ENCODE data around the gene LPO. TPM values are rescaled to one million over a fixed set of nuclear protein-coding genes. Genes with fewer than 3 reads are reported as not detected.

LPO gene
- under 1 TPM in 3 of 4 donors, not detected in 1; 0.06 to 0.29 (median 0.26) TPM for polyA plus RNA-seq (ENCODE audit: insufficient read length in 4 of 4)

- DNase-seq (ENCODE audit: low read depth in 4 of 4, low spot score in 3 of 4), result no peak
Measured at GRCh38 chr17:58238147-58238634, at the start of gene LPO. TSS of gene LPO (plus strand) at chr17:58238584. CDS start at chr17:58242980, 4,396 bp downstream.

GRCh38 chr17:58189436-58190146 is 48.8 kb upstream of the LPO start:
- no peak for DNase-seq (ENCODE audit: low read depth in 4 of 4, low spot score in 3 of 4)

- DNase-seq (ENCODE audit: low read depth in 4 of 4, low spot score in 3 of 4), result no peak
Measured at GRCh38 chr17:58191241-58191896, 47.0 kb upstream of the LPO start.

- no peak for DNase-seq (ENCODE audit: low read depth in 4 of 4, low spot score in 3 of 4)
Measured at GRCh38 chr17:58192612-58193011, 45.8 kb upstream of the LPO start, which contains the start of gene EPX. TSS of gene EPX (plus strand) at chr17:58192726. CDS start at chr17:58192847, 121 bp downstream.

- no peak for DNase-seq (ENCODE audit: low read depth in 4 of 4, low spot score in 3 of 4)
Measured at GRCh38 chr17:58193641-58194255, 44.6 kb upstream of the LPO start.

- DNase-seq (ENCODE audit: low read depth in 4 of 4, low spot score in 3 of 4), result no peak
Measured at GRCh38 chr17:58195518-58196123, 42.8 kb upstream of the LPO start.

- DNase-seq (ENCODE audit: low read depth in 4 of 4, low spot score in 3 of 4), result no peak
Measured at GRCh38 chr17:58196610-58197009, 41.8 kb upstream of the LPO start.

- DNase-seq (ENCODE audit: low read depth in 4 of 4, low spot score in 3 of 4), result peak in 1 of 4 donors; percentile 6
Measured at GRCh38 chr17:58200024-58200633, 38.3 kb upstream of the LPO start.

- no peak for DNase-seq (ENCODE audit: low read depth in 4 of 4, low spot score in 3 of 4)
Measured at GRCh38 chr17:58202859-58203258, 35.5 kb upstream of the LPO start.

GRCh38 chr17:58204796-58205195 is 33.6 kb upstream of the LPO start:
- DNase-seq (ENCODE audit: low read depth in 4 of 4, low spot score in 3 of 4), result no peak

- no peak for DNase-seq (ENCODE audit: low read depth in 4 of 4, low spot score in 3 of 4)
Measured at GRCh38 chr17:58205936-58206335, 32.4 kb upstream of the LPO start.

- DNase-seq (ENCODE audit: low read depth in 4 of 4, low spot score in 3 of 4), result no peak
Measured at GRCh38 chr17:58207451-58207850, 30.9 kb upstream of the LPO start.

GRCh38 chr17:58208344-58208743 is 30.0 kb upstream of the LPO start:
- no peak for DNase-seq (ENCODE audit: low read depth in 4 of 4, low spot score in 3 of 4)

- no peak for DNase-seq (ENCODE audit: low read depth in 4 of 4, low spot score in 3 of 4)
Measured at GRCh38 chr17:58210922-58211321, 27.5 kb upstream of the LPO start.

GRCh38 chr17:58215685-58216084 is 22.7 kb upstream of the LPO start:
- no peak for DNase-seq (ENCODE audit: low read depth in 4 of 4, low spot score in 3 of 4)

GRCh38 chr17:58217766-58218165 is 20.6 kb upstream of the LPO start:
- no peak for DNase-seq (ENCODE audit: low read depth in 4 of 4, low spot score in 3 of 4)

- peak; percentile 85 to 89 (median 88) for DNase-seq (ENCODE audit: low read depth in 4 of 4, low spot score in 3 of 4)
Measured at GRCh38 chr17:58219007-58219788, 19.2 kb upstream of the LPO start, which contains the start of gene MKS1. TSS of gene MKS1 (minus strand) at chr17:58219255. CDS start at chr17:58219230, 25 bp downstream.

GRCh38 chr17:58219789-58220183 is 18.6 kb upstream of the LPO start:
- no peak for DNase-seq (ENCODE audit: low read depth in 4 of 4, low spot score in 3 of 4)

- DNase-seq (ENCODE audit: low read depth in 4 of 4, low spot score in 3 of 4), result no peak
Measured at GRCh38 chr17:58224315-58224714, 14.1 kb upstream of the LPO start.

GRCh38 chr17:58227733-58228132 is 10.7 kb upstream of the LPO start:
- DNase-seq (ENCODE audit: low read depth in 4 of 4, low spot score in 3 of 4), result no peak
